ENCODE data around the gene DNAI2.
"Not testable (repeated sequence)": the region's sequence is repeated elsewhere in the genome, so short reads cannot be mapped to it uniquely, and the experiment has no call there.

Gene DNAI2

GRCh38 chr17:74245145-74245831, 28.7 kb upstream of the DNAI2 start:
- DNase-seq = no peak

GRCh38 chr17:74245871-74246270, 28.2 kb upstream of the DNAI2 start:
- no peak for DNase-seq

GRCh38 chr17:74249590-74250270, 24.3 kb upstream of the DNAI2 start:
- DNase-seq = no peak

- no peak for DNase-seq
Measured at GRCh38 chr17:74250324-74250995, 23.6 kb upstream of the DNAI2 start.

GRCh38 chr17:74251051-74251450, 23.0 kb upstream of the DNAI2 start:
- no peak for DNase-seq

- DNase-seq = no peak
Measured at GRCh38 chr17:74251569-74251968, 22.5 kb upstream of the DNAI2 start.

- DNase-seq = no peak
Measured at GRCh38 chr17:74252211-74252610, 21.8 kb upstream of the DNAI2 start.

- no peak for DNase-seq
Measured at GRCh38 chr17:74253036-74253435, 21.0 kb upstream of the DNAI2 start.

- no peak for DNase-seq
Measured at GRCh38 chr17:74257311-74257710, 16.7 kb upstream of the DNAI2 start.

- no peak for DNase-seq
Measured at GRCh38 chr17:74259667-74260524, 14.1 kb upstream of the DNAI2 start.

GRCh38 chr17:74260525-74260850, 13.5 kb upstream of the DNAI2 start:
- no peak for DNase-seq

- no peak for DNase-seq
Measured at GRCh38 chr17:74262601-74263000, 11.4 kb upstream of the DNAI2 start.

GRCh38 chr17:74267054-74267453, 7.0 kb upstream of the DNAI2 start:
- not testable (repeated sequence) for DNase-seq

GRCh38 chr17:74267579-74267978, 6.5 kb upstream of the DNAI2 start:
- no peak for DNase-seq

GRCh38 chr17:74267987-74268499, 6.0 kb upstream of the DNAI2 start:
- DNase-seq = no peak

- no peak for DNase-seq
Measured at GRCh38 chr17:74268558-74268957, 5.5 kb upstream of the DNAI2 start.

- DNase-seq = no peak
Measured at GRCh38 chr17:74270333-74270732, 3.7 kb upstream of the DNAI2 start.

GRCh38 chr17:74271281-74271680, 2.8 kb upstream of the DNAI2 start:
- no peak for DNase-seq

- DNase-seq = no peak
Measured at GRCh38 chr17:74271901-74272561, 2.0 kb upstream of the DNAI2 start.

- DNase-seq = no peak
Measured at GRCh38 chr17:74272731-74273201, 1.3 kb upstream of the DNAI2 start.

- no peak for DNase-seq
Measured at GRCh38 chr17:74274709-74275340, 791 bp downstream of the DNAI2 start.

- DNase-seq = no peak
Measured at GRCh38 chr17:74276051-74276476, 2.0 kb downstream of the DNAI2 start.

Data from activated CD4-positive, alpha-beta T cell treated with anti-CD3 and anti-CD28 coated beads, Interleukin-2, amount 50 U/mL, for 48 hours (primary cell).